Right cardiac atrium (tissue), 5 donors: ENCODE data around the gene PRSS36. TPM values are rescaled to one million over a fixed set of nuclear protein-coding genes. Genes with fewer than 3 reads are reported as not detected.
"Not testable (repeated sequence)": the region's sequence is repeated elsewhere in the genome, so short reads cannot be mapped to it uniquely, and the experiment has no call there.

Source experiments
- ATAC-seq, 2 donors: fragments of 200-7000 bp; cut with Tn5 transposase; one replicate each; pipeline versions ENCODE4 v1.8.0 to v1.9.1; 2020; ENCODE audit warnings: moderate library complexity in 2 of 2, mild to moderate bottlenecking in 1 of 2
- DNase-seq, 3 donors: peaks; one replicate each; pipeline ENCODE4 v3.0.0-alpha.2; 2020
- H3K27ac ChIP-seq: one replicate; pipeline ENCODE4 v1.5.1; 2013; ENCODE audit warnings: mild to moderate bottlenecking, low read length, control low read depth, moderate library complexity
- H3K27me3 ChIP-seq: one replicate; pipeline ENCODE4 v1.6.1; 2013; ENCODE audit not compliant: control insufficient read depth, insufficient read depth
- H3K4me1 ChIP-seq: one replicate; pipeline ENCODE4 v1.6.1; 2013; ENCODE audit warnings: low read length; ENCODE audit not compliant: control insufficient read depth, insufficient read depth
- H3K4me3 ChIP-seq: one replicate; pipeline ENCODE4 v1.5.1; 2013; ENCODE audit warnings: low read length, control low read depth
- H3K9me3 ChIP-seq: one replicate; pipeline ENCODE4 v1.6.1; 2013; ENCODE audit warnings: low read length; ENCODE audit not compliant: control insufficient read depth
- WGBS: extraction: QIAGEN DNeasy Blood & Tissue Kit; methylation state at CpG from one replicate; pipeline ENCODE4 v1.1.7; 2013; 5-methylcytosine and 5-hydroxymethylcytosine counted together
- intact Hi-C, 4 donors: fragments of 100-400 bp; cut with DNase I; formaldehyde crosslinking; loops; one replicate each; pipeline versions ENCODE4 v1.11.0 to v1.14.0; 2022 to 2023
- polyA plus RNA-seq: library from polyadenylated mRNA; stranded (reverse); fragments of 200-250 nt; gene quantifications from one replicate; pipeline ENCODE4 v1.2.3, GENCODE V29; 2013
- total RNA-seq, 4 donors: library from RNA; stranded (reverse); fragmentation: NEBNext Ultra II Directional; extraction: Animal tissue kit (Norgen Biotek cat#: 25700); gene quantifications; one replicate each; pipeline ENCODE4 v1.2.1, GENCODE V29; 2021
- donor health status: healthy with polysubstance abuse.
- donor health status: DM: no; HTN: yes; CAD: no.
- donor health status: DM: no; HTN: no; CAD: no.
- donor health status: DM: no; HTN: yes; CAD: no; lungs with severe emphysema.
- donor health status: DM: yes; HTN: yes; CAD: no.

The PRSS36 gene
- total and polyA plus RNA-seq, 5 donors, result 1.1 to 2.2 (median 1.7) TPM

GRCh38 chr16:31107465-31107867 is 42.4 kb downstream of the PRSS36 start:
- no peak overlapping the region for H3K27ac ChIP-seq
- H3K9me3 ChIP-seq, result no peaks in the 10 kb centered on the region
- 94% methylated on average over 6 of the region's 6 CpGs for WGBS
- H3K4me1 ChIP-seq, result peaks cover 2% of the 10 kb centered on the region
- no peaks in the 10 kb centered on the region for H3K27me3 ChIP-seq
- intact Hi-C loops, result no loop called here
- no peak overlapping the region for H3K4me3 ChIP-seq
- DNase-seq (peak in 2 of 3 donors; percentile 12 to 22), ATAC-seq (no peak)

GRCh38 chr16:31106509-31107464 is 43.1 kb downstream of the PRSS36 start:
- Histone ChIP-seq H3K4me3 (no peak overlapping the region), H3K9me3 (no peaks in the 10 kb centered on the region), H3K27ac (no peak overlapping the region), H3K4me1 (peaks cover 2% of the 10 kb centered on the region), H3K27me3 (no peaks in the 10 kb centered on the region)
- WGBS, result 93% methylated on average over 28 of the region's 28 CpGs
- intact Hi-C loops, result no loop called here
- DNase-seq, result peak in 1 of 3 donors; percentile 40
- ATAC-seq, result no peak

- intact Hi-C loops, result no loop called here
- Histone ChIP-seq H3K4me1 (peaks cover 2% of the 10 kb centered on the region), H3K9me3 (no peaks in the 10 kb centered on the region), H3K27me3 (no peaks in the 10 kb centered on the region), H3K27ac (peak overlapping the region; percentile 71), H3K4me3 (no peak overlapping the region)
- DNase-seq (peak; percentile 88 to 96 (median 96)), ATAC-seq (peak; percentile 82 to 83)
- 15% methylated on average over 33 of the region's 33 CpGs for WGBS
Measured at GRCh38 chr16:31105677-31106213, 44.1 kb downstream of the PRSS36 start.

- intact Hi-C loops, H3K4me3 ChIP-seq, ATAC-seq, H3K4me1 ChIP-seq, H3K9me3 ChIP-seq, H3K27me3 ChIP-seq, H3K27ac ChIP-seq: not testable (repeated sequence)
- peak in 1 of 3 donors; percentile 21 for DNase-seq
- WGBS, result 72% methylated on average over 13 of the region's 13 CpGs
Measured at GRCh38 chr16:31100876-31101641, 48.8 kb downstream of the PRSS36 start.

- ATAC-seq (no peak), DNase-seq (peak in 1 of 3 donors; percentile 22)
- H3K9me3 ChIP-seq, result no peaks in the 10 kb centered on the region
- no peak overlapping the region for H3K27ac ChIP-seq
- H3K4me3 ChIP-seq, result no peak overlapping the region
- WGBS, result 56% methylated on average over 4 of the region's 4 CpGs
- no peaks in the 10 kb centered on the region for H3K27me3 ChIP-seq
- intact Hi-C loops, result no loop called here
- H3K4me1 ChIP-seq, result no peaks in the 10 kb centered on the region
Measured at GRCh38 chr16:31099860-31100638, 49.8 kb downstream of the PRSS36 start.

GRCh38 chr16:31094424-31095120 is 55.3 kb downstream of the PRSS36 start, which contains the start of gene VKORC1:
Gene VKORC1, minus strand, starts transcription at chr16:31094797. Its CDS starts 68 bp downstream, at chr16:31094729.
- under 1% methylated on average over 69 of the region's 69 CpGs for WGBS
- Histone ChIP-seq H3K4me3 (peak within 1 kb of the TSS; percentile 53), H3K4me1 (no peaks in the 10 kb centered on the region), H3K27me3 (no peaks in the 10 kb centered on the region), H3K27ac (peak within 1 kb of the TSS; percentile 48), H3K9me3 (no peaks in the 10 kb centered on the region)
- ATAC-seq (peak; percentile 97), DNase-seq (peak; percentile 95 to 97 (median 97))
- intact Hi-C loops, result no loop called here

GRCh38 chr16:31094088-31094423 is 55.8 kb downstream of the PRSS36 start:
- Histone ChIP-seq H3K4me3 (peak overlapping the region; percentile 53), H3K4me1 (no peaks in the 10 kb centered on the region), H3K27ac (peak overlapping the region; percentile 48), H3K9me3 (no peaks in the 10 kb centered on the region), H3K27me3 (no peaks in the 10 kb centered on the region)
- ATAC-seq (peak; percentile 7 to 32), DNase-seq (peak in 1 of 3 donors; percentile 54)
- under 1% methylated on average over 20 of the region's 20 CpGs for WGBS
- intact Hi-C loops, result no loop called here

- intact Hi-C loops, result no loop called here
- 37% methylated on average over 17 of the region's 17 CpGs for WGBS
Measured at GRCh38 chr16:31093132-31093703, 56.6 kb downstream of the PRSS36 start.

GRCh38 chr16:31092330-31092729 is 57.5 kb downstream of the PRSS36 start:
- Histone ChIP-seq H3K27ac (no peak overlapping the region), H3K9me3 (no peaks in the 10 kb centered on the region), H3K4me1 (no peaks in the 10 kb centered on the region), H3K27me3 (no peaks in the 10 kb centered on the region), H3K4me3 (no peak overlapping the region)
- ATAC-seq, result no peak
- DNase-seq, result no peak
- WGBS, result 95% methylated on average over 5 of the region's 5 CpGs
- intact Hi-C loops, result no loop called here

More at GRCh38 chr16:31093132-31093703, 56.6 kb downstream of the PRSS36 start:
- DNase-seq (peak in 2 of 3 donors; percentile 36 to 52), ATAC-seq (no peak)
- Histone ChIP-seq H3K4me1 (no peaks in the 10 kb centered on the region), H3K4me3 (no peak overlapping the region), H3K27ac (no peak overlapping the region), H3K27me3 (no peaks in the 10 kb centered on the region), H3K9me3 (no peaks in the 10 kb centered on the region)
